GM23248 (cell line): ENCODE data around the gene TMEM37. TPM values are rescaled to one million over a fixed set of nuclear protein-coding genes. Genes with fewer than 3 reads are reported as not detected.

Source experiments
- DNase-seq: peaks from one replicate; pipeline ENCODE4 v3.0.0-alpha.2; 2015
- H2AFZ ChIP-seq: fragments of 200-600 bp; sonication (generic); 2 replicates; pipeline ENCODE4 v1.6.1; 2016; ENCODE audit warnings: antibody characterized with exemption
- H3F3A ChIP-seq: fragments of 200-600 bp; sonication (generic); 2 replicates; pipeline ENCODE4 v1.6.1; 2016; ENCODE audit warnings: mild to moderate bottlenecking, antibody characterized with exemption, mixed run types; ENCODE audit not compliant: insufficient read depth
- H3K27ac ChIP-seq: fragments of 200-600 bp; sonication (generic); 2 replicates; pipeline ENCODE4 v1.5.1; 2016; ENCODE audit warnings: mild to moderate bottlenecking
- H3K27me3 ChIP-seq: fragments of 200-600 bp; sonication (generic); replicated peaks from 2 replicates; pipeline ENCODE4 v1.6.1; 2016; ENCODE audit warnings: mild to moderate bottlenecking; ENCODE audit not compliant: insufficient read depth
- H3K36me3 ChIP-seq: fragments of 200-600 bp; sonication (generic); 2 replicates; pipeline ENCODE4 v1.6.1; 2016; ENCODE audit warnings: low read depth, mild to moderate bottlenecking
- H3K4me1 ChIP-seq: fragments of 200-600 bp; sonication (generic); 2 replicates; pipeline ENCODE4 v1.6.1; 2016; ENCODE audit warnings: mild to moderate bottlenecking; ENCODE audit not compliant: insufficient read depth
- H3K4me2 ChIP-seq: fragments of 200-600 bp; sonication (generic); one replicate; pipeline ENCODE4 v1.6.1; 2016; ENCODE audit warnings: mild to moderate bottlenecking; ENCODE audit not compliant: unreplicated experiment
- H3K4me3 ChIP-seq: fragments of 200-600 bp; sonication (generic); 2 replicates; pipeline ENCODE4 v1.5.1; 2016; ENCODE audit warnings: mild to moderate bottlenecking
- H3K79me2 ChIP-seq: fragments of 200-600 bp; sonication (generic); 2 replicates; pipeline ENCODE4 v1.6.1; 2016; ENCODE audit warnings: mild to moderate bottlenecking; ENCODE audit not compliant: insufficient read depth
- H3K9ac ChIP-seq: fragments of 200-600 bp; sonication (generic); 2 replicates; pipeline ENCODE4 v1.6.1; 2016; ENCODE audit warnings: mild to moderate bottlenecking
- H3K9me2 ChIP-seq: fragments of 200-600 bp; sonication (generic); 2 replicates; pipeline ENCODE4 v1.6.1; 2016; ENCODE audit warnings: mixed run types, mild to moderate bottlenecking, moderate library complexity; ENCODE audit not compliant: insufficient read depth
- H3K9me3 ChIP-seq: fragments of 200-600 bp; sonication (generic); one replicate; pipeline ENCODE4 v1.6.1; 2017; ENCODE audit warnings: low read depth
- H4K20me1 ChIP-seq: fragments of 200-600 bp; sonication (generic); 2 replicates; pipeline ENCODE4 v1.6.0; 2016; ENCODE audit not compliant: insufficient read depth
- EZH2 ChIP-seq: fragments of 200-600 bp; sonication (generic); IDR thresholded peaks from 2 replicates; pipeline ENCODE4 v1.6.1; 2018; ENCODE audit warnings: antibody characterized with exemption, mild to moderate bottlenecking; ENCODE audit not compliant: insufficient read depth, poor library complexity, severe bottlenecking
- EZH2phosphoT487 ChIP-seq: fragments of 200-600 bp; sonication (generic); IDR thresholded peaks from 2 replicates; pipeline ENCODE4 v1.6.1; 2018; ENCODE audit warnings: antibody characterized with exemption, moderate library complexity, mild to moderate bottlenecking, low read depth; ENCODE audit not compliant: insufficient read depth
- WGBS, 2 experiments: methylation state at CpG; one replicate each; pipeline ENCODE4 v1.1.6; 2015 to 2017; ENCODE audit warnings: low lambda C conversion rate in 2 of 2, low coverage in 1 of 2; ENCODE audit errors: missing lambda C conversion rate in 2 of 2; 5-methylcytosine and 5-hydroxymethylcytosine counted together
- in situ Hi-C: fragments of 300-500 bp; cut with MboI; formaldehyde crosslinking; loops from 2 replicates; pipeline ENCODE4 v1.15.0; 2020
- polyA plus RNA-seq: library from polyadenylated mRNA; unstranded; fragments of >200 nt; fragmentation: Nextera tagmentation; extraction: Ambion mirVana; gene quantifications from 2 replicates; pipeline ENCODE4 v1.2.1, GENCODE V29; 2016
- total RNA-seq: library from RNA; depleted of rRNA; stranded (reverse); fragments of >200 nt; shearing (Covaris generic); gene quantifications from 2 replicates; pipeline ENCODE4 v1.2.3, GENCODE V29; 2014

Gene TMEM37
- total and polyA plus RNA-seq, 2 experiments from 2014 or later: 0.53 TPM; not detected in 1

- no peak overlapping the region for H3K4me2 ChIP-seq
- no peaks in the 10 kb centered on the region for H3K9me3 ChIP-seq
- H3F3A ChIP-seq: no peaks in the 10 kb centered on the region
- H3K27me3 ChIP-seq: peaks cover 5% of the 10 kb centered on the region
- H3K9me2 ChIP-seq: no peaks in the 10 kb centered on the region
- DNase-seq: peak; percentile 45
- H4K20me1 ChIP-seq: no peaks in the 10 kb centered on the region
- H3K79me2 ChIP-seq: no peaks in the 10 kb centered on the region
- 0 out of 2 replicates have a peak, but pooled peaks cover 14% of the 10 kb centered on the region for H3K4me1 ChIP-seq
- no peak overlapping the region for H3K9ac ChIP-seq
- H3K27ac ChIP-seq: no peak overlapping the region
- no peak overlapping the region for H3K4me3 ChIP-seq
- H3K36me3 ChIP-seq: no peaks in the 10 kb centered on the region
- TF ChIP-seq EZH2phosphoT487: no peak
- TF ChIP-seq EZH2: no peak
- 23 to 25% methylated on average over 3 of the region's 3 CpGs for WGBS, 2 experiments
- in situ Hi-C loops: no loop called here
- no peak overlapping the region for H2AFZ ChIP-seq
These were observed 36.7 kb downstream of the TMEM37 start for GRCh38 chr2:119468154-119468955.

DNA sequence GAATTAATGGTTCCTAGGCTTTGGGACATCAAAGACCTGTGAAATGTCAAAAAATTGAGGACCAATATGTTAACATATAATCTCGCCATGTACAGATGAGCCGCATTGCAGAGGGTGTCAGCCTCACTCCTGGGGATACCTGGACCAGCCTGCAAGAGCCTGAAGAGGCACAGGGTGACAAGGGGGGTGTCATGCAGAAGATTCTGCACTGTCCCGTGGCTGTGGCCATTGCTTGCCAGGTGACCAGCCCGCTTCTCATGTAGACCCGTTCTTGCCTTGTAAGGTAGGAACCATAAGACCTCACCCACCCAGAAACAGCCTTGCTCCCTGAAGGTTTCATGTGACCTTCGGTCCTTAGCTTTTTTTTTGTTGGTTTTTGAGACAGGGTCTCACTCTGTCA, 37.5 kb downstream of the TMEM37 start:
- Histone ChIP-seq H3F3A (no peaks in the 10 kb centered on the region), H3K4me1 (0 out of 2 replicates have a peak, but pooled peaks cover 8% of the 10 kb centered on the region), H3K9me3 (no peaks in the 10 kb centered on the region), H3K9ac (no peak overlapping the region), H3K27me3 (peaks cover 5% of the 10 kb centered on the region), H3K79me2 (no peaks in the 10 kb centered on the region), H2AFZ (no peak overlapping the region), H3K4me3 (no peak overlapping the region), H3K9me2 (no peaks in the 10 kb centered on the region), H3K4me2 (no peak overlapping the region), H3K36me3 (no peaks in the 10 kb centered on the region), H3K27ac (no peak overlapping the region), H4K20me1 (no peaks in the 10 kb centered on the region)
- no peak for DNase-seq
- in situ Hi-C loops: no loop called here
- no peak for TF ChIP-seq EZH2
- TF ChIP-seq EZH2phosphoT487: no peak
- WGBS, 2 experiments: 76 to 81% methylated on average over 6 of the region's 6 CpGs

DNA sequence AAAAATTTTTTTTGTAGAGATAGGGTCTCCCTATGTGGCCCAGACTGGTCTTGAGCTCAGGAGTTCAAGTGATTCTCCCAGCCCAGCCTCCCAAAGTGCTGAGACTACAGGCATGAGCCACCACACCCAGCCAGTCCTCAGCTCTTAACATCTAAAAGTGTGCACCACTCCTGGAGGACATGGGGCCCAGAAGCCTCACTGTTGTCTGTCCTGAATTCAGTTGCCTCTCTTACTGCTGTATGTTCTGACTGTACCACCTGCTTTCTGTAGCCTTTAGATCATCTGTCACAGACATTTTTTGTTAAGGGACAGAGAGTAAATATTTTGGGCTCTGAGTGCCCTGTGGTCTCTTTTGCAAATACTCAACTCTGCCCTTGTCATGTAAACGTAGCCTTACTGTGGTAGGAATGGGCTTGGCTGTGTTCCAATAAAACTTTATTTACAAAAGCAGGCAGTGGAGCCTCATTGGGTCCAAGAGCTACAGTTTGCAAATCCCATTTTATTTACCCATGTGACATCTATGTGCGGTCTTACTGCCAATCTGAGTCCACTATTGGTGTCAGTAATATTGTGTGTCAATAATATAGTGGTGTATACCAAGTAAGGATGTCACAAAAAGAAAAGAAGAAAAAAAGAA, 38.1 kb downstream of the TMEM37 start:
- no peak overlapping the region for H3K27ac ChIP-seq
- no peaks in the 10 kb centered on the region for H3K9me2 ChIP-seq
- H3K4me3 ChIP-seq: no peak overlapping the region
- TF ChIP-seq EZH2 (no peak), EZH2phosphoT487 (no peak)
- no peak for DNase-seq
- in situ Hi-C loops: loop anchor here (5.0 kb wide), 1 partner anchor 62 kb away; no protein-coding TSS in a partner anchor
- H3K4me2 ChIP-seq: no peak overlapping the region
- 15 to 27% methylated on average over 2 of the region's 2 CpGs for WGBS, 2 experiments
- H4K20me1 ChIP-seq: no peaks in the 10 kb centered on the region
- H3K36me3 ChIP-seq: no peaks in the 10 kb centered on the region
- H3F3A ChIP-seq: no peaks in the 10 kb centered on the region
- H3K4me1 ChIP-seq: 0 out of 2 replicates have a peak, but pooled peaks cover 8% of the 10 kb centered on the region
- H3K9me3 ChIP-seq: no peaks in the 10 kb centered on the region
- no peak overlapping the region for H2AFZ ChIP-seq
- H3K79me2 ChIP-seq: no peaks in the 10 kb centered on the region
- peaks cover 5% of the 10 kb centered on the region for H3K27me3 ChIP-seq
- no peak overlapping the region for H3K9ac ChIP-seq

DNA sequence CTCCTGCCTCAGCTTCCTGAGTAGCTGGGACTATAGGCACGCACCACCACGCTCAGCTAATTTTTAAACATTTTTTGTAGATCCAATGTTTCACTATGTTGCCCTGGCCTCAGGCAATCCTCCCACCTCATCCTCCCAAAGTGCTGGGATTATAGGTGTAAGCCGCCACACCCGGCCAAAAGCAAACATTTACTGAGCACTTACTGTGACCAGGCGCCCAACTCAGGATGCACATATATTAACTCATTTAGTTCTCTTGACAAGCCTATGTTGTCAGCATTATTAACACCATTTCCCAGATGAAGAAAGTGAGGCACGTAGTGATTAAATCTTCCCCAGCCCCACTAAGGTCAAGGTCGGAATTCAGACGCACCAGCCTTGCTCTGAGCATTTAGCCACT, 41.1 kb downstream of the TMEM37 start:
- Histone ChIP-seq H3K4me3 (no peak overlapping the region), H3K27me3 (peaks cover 5% of the 10 kb centered on the region), H3K4me1 (0 out of 2 replicates have a peak, but pooled peaks cover 8% of the 10 kb centered on the region), H3K4me2 (no peak overlapping the region), H4K20me1 (no peaks in the 10 kb centered on the region), H2AFZ (no peak overlapping the region), H3K9me2 (no peaks in the 10 kb centered on the region), H3K9me3 (no peaks in the 10 kb centered on the region), H3K79me2 (no peaks in the 10 kb centered on the region), H3F3A (no peaks in the 10 kb centered on the region), H3K9ac (no peak overlapping the region), H3K27ac (no peak overlapping the region), H3K36me3 (no peaks in the 10 kb centered on the region)
- DNase-seq: no peak
- TF ChIP-seq EZH2: no peak
- no peak for TF ChIP-seq EZH2phosphoT487
- 91 to 96% methylated on average over 8 of the region's 8 CpGs for WGBS, 2 experiments
- in situ Hi-C loops: loop anchor here (5.0 kb wide), 1 partner anchor 65 kb away; no protein-coding TSS in a partner anchor
